NCI-H2227 (cell line): ENCODE data around the gene PCNX1.
"Not testable (repeated sequence)": the region's sequence is repeated elsewhere in the genome, so short reads cannot be mapped to it uniquely, and the experiment has no call there.

Source experiments
- DNase-seq: peaks from one replicate; lab custom pipeline; 2025; ENCODE audit not compliant: unreplicated experiment; lab: John Stamatoyannopoulos, UW

The PCNX1 gene

GRCh38 chr14:71062581-71063303, 155.5 kb downstream of the PCNX1 start:
- DNase-seq, result no peak

GRCh38 chr14:71063351-71063750, 156.1 kb downstream of the PCNX1 start:
- DNase-seq, result no peak

- not testable (repeated sequence) for DNase-seq
Observed at GRCh38 chr14:71064747-71065146, 157.5 kb downstream of the PCNX1 start.

DNA sequence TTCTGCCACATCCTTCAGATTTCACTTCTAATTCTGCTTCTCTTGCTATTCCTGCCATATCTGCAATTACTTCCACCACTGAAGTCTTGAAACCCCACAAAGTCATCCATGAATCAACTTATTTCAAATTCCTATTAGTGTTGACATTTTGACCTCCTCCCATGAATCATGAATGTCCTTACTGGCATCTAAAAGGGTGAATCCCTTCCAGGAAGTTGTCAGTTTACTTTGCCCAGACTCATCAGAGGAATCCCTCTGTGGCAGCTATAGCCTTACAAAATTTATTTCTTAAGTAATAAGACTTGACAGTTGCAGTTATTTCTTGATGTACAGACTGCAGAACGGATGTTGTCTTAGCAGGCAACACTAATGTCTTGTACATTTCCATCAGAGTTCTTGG, 162.9 kb downstream of the PCNX1 start:
- no peak for DNase-seq

DNA sequence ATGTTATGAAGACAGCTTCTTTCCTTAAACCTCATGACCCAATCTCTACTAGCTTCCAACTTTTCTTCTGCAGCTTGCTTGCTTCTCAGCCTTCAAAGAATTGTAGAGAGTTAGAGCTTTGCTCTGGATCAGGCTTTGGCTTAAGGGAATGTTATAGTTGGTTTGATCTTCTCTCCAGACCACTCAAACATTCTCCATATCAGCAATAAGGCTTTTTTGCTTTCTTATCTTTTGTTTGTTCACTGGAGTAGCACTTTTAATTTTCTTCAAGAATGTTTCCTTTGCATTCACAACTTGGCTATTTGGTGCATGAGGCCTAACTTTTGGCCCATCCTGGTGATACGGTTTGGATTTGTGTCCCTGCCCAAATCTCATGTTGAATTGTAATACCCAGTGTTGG, 163.8 kb downstream of the PCNX1 start:
- no peak for DNase-seq

DNA sequence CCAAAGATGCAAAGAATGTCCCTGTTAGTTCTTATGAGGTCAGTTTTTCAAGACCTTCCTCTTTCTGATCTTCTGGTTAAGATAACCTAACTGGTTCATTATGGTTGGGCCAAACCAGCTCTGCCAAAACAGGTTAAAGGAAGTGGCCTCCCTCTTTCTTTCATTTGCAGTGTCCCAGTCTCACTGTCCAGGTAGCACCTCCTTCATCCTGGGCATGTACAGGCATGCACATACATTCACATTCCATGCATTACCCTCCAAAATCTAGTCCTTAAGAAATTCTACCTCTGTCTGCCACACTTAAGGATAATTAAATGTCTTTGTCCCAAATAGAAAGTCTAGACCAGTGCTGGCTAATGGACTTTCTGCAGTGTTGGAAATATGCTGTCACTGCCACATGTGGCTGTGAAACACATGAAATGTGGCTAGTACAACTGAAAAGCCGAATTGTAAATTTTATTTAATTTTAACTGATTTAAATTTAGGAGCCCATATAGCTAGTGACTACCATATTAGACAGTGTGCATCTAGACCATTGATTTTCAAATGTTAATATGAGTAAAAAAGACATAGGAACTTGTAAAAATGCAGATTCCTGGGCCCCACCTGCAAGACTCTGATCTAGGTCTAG, 169.3 kb downstream of the PCNX1 start:
- no peak for DNase-seq

GRCh38 chr14:71078500-71078899, 171.2 kb downstream of the PCNX1 start:
- peak; percentile 1 for DNase-seq

- DNase-seq, result no peak
Observed at GRCh38 chr14:71086567-71086966, 179.3 kb downstream of the PCNX1 start.

DNA sequence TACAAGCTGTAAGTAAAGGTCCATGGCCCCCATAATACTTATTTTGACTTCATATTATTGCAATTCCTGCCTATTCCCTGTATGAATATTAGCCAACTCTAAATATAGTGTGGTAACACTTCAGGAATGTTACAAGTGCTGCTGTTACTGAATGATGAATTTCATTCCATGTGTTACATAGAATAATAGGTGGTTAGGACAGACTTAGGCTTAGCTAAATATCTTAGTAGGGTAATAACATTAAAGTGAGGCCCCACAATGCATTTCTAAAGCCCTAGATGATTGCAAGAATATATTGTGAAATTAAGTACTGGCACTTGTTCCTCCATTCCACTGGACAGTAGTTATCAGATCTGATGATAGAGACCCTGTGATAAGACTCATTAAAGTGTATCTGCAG, 182.7 kb downstream of the PCNX1 start:
- DNase-seq, result no peak

DNA sequence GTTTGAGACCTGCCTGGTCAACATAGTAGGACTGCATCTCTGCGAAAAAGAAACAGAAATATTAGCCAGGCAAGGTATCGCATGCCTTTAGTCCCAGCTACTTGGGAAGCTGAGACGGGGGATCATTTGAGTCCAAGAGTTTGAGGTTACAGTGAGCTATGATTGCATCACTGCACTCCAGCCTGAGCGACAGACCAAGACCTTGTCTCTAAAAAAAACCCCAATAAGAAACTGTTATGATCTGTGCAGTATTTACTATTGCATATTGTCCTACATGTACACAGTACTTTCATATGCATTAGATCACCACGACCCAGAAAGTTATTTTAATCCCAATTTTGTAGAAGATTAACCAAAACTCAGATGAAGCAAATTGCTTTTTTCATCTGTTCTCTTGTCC, 187.5 kb downstream of the PCNX1 start:
- DNase-seq, result no peak

DNA sequence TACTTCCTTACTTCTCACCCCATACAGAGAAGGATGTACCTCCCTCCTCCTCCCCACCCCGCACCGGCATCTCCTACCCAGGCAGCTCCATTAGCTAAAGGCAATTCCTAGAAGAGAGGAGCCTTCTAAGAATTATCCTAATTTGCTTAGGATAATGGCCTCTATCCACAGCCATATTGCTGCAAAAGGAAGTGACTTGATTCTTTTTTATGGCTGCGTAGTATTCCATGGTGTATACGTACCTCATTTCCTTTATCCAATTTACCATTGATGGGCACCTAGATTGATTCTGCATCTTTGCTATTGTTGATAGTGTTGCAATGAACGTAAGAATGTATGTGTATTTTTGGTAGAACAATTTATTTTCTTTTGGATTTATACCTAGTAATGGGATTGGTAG, 189.7 kb downstream of the PCNX1 start:
- DNase-seq, result no peak

- peak; percentile 60 for DNase-seq
Observed at GRCh38 chr14:71103662-71104484, 196.6 kb downstream of the PCNX1 start.

DNA sequence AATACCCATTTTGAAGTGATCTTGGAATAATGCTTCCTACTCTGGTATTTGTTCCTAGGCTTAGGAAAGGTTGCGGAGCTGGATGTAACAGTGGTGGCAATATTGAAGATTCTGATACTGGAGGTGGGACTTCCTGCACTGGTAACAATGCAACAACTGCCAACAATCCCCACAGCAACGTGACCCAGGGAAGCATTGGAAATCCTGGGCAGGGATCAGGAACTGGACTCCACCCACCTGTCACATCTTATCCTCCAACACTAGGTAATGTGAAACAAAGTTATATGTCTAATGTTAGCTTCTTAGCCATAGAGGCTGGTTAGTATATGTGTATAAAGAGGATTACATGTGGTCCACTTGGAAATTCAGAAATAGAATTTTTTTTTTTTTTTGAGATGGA, 197.9 kb downstream of the PCNX1 start:
- no peak for DNase-seq

DNA sequence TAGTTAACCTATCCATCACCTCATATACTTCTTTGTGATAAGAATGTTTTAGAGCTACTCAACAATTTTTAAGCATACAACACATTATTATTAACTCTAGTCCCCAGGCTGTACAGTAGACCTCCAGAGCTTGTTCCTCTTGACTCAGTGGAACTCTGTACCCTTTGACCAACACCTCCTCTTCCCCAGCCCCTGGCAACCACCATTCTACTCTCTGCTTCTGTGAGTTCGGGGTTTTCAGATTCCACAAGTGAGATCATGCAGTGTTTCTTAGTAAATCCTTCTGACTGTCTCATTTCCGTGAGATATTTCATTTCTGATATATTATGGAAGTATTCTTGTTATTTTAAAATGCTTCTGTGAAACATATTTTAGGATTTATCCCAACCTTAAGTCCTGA, 200.7 kb downstream of the PCNX1 start:
- DNase-seq, result no peak

- DNase-seq, result no peak
Observed at GRCh38 chr14:71108398-71109119, 201.3 kb downstream of the PCNX1 start.

DNA sequence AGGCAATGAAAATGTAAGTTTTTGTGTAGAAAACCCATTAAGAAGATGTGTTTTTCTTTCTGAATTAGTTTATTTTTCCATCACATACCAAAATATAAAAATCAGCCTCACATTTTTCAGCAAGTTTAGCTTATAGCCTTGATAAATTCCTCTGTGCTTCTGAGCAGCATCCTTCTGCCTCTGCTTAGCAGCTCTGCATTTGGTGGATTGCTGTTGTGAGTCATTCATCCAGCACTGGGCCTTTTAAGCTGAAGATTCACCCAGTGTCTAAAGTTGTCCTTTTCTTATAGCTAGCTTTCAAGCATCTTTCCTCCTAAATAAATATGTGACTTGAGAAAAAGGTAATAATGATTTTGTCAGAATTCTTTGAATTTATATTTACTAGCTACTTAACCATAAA, 206.1 kb downstream of the PCNX1 start:
- DNase-seq, result no peak

- no peak for DNase-seq
Observed at GRCh38 chr14:71114565-71114964, 207.3 kb downstream of the PCNX1 start.

GRCh38 chr14:71115306-71115705, 208.0 kb downstream of the PCNX1 start:
- DNase-seq, result no peak

DNA sequence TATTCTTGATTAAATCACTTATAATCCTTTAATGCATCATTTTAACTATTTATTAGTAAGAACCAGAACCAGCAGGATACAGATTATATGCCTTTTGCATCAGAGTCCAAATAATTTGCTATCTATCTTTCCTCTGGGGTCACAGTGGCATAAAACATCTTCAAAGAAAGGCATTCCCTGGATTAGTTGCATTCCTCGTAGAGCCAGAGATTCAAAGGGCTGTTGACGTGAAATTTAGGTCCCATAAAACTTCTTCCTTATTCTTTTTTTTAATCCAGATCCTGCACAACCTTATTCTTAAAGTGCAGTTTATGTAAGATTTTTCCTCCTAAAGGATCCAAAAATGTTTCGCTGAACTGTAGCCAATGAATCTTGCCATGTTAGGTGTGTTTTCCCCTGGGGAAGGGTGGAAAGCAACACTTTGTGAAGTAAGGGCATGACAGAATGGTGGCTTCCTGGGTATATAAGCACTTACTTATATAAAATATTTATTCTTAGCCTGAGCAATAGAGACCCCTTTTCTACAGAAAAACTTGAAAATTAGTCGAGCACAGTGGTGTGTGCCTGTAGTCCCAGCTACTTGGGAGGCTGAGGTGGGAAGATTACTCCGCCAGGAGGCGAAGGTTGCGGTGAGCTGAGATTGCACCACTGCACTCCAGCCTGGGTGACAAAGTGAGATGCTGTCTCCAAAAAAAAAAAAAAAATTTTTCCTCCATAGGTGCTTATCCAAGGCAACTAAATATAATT, 208.7 kb downstream of the PCNX1 start:
- DNase-seq, result no peak

GRCh38 chr14:71116568-71117122, 209.4 kb downstream of the PCNX1 start:
- DNase-seq, result no peak
